Raji (cell line): ENCODE data around the gene SLC16A8.

Source experiments
- POLR2A ChIP-seq: IDR thresholded peaks from 2 replicates; pipeline ENCODE4 v1.6.1; 2011; ENCODE audit warnings: low read depth, low read length, control low read depth; ENCODE audit not compliant: insufficient read depth

Gene SLC16A8

DNA sequence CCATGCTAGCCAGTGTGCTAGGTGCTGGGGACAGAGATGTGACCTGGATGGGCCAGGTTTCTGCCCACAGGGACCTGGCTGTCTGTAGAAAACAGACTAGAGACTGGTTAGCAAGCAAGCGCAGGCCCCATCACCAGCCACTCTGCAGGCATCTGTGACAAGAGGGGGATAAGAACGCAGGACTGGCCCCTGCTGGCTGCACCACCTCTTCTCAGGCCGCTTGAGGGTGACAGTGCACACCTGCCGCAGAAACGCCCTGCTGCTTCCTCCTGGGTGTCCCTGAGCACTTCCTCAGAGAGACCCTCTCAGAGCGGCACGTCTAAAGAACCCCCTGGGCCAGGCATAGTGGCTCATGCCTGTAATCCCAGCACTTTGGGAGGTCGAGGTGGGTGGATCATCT, 32.7 kb downstream of the SLC16A8 start:
- no peak for TF ChIP-seq POLR2A

DNA sequence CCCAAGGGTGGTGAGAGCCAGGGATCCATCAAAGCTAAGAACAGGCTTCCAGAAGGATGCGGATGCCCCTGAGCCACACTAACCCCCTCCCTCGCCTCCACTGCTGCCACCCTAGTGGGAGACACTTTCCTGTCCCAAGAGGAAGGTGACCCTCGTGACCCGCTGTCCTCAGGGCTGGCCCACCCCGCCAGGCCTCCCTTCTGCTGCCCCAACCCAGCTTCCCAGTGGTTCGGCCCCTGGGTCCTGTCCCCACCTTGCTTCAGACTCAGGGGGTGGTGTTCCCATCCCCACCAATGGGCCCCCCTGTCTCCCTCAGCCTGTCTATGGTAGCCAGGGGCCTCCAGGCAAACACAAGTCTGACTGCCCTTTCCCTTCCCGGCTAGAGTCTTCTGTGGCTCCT, 33.3 kb downstream of the SLC16A8 start:
- TF ChIP-seq POLR2A: no peak

DNA sequence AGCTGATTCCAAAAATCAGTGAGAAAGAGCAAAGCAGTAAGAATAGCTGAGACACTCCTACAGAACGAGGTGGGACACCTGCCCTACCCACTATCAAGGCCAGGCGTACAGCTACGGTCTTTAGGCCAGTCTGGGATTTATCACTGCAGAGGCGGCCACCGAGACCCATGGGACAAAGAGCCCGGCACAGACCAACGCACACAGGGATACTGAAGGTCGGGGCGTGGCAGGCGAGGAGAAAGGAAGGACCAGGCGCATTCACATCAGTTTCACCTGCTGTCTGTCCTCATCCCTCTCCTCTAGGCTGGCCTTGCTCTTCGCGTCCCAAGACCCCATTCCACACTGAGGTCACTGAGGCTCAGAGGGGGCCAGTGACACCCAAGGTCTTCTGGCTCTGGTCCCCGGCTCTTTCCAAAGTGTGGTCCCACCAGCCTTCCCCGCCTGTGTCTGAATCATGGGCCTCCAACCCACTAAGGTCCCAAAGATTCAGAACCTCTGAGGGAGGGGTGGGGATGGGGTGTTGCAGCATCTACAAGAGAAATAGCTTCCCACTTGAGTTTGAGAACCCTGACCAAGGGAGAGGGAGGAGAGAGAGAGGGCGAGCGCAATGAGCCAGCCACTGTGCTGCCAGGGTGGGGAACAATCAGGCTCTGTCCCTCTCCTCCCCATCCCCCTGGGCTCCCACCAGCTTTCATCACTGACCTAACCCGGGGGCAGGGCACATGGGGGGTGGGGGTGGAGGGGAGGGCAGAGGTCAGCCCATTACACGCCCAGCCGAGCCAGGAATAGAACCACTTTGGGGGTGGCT, 34.0 kb downstream of the SLC16A8 start:
- TF ChIP-seq POLR2A: no peak

DNA sequence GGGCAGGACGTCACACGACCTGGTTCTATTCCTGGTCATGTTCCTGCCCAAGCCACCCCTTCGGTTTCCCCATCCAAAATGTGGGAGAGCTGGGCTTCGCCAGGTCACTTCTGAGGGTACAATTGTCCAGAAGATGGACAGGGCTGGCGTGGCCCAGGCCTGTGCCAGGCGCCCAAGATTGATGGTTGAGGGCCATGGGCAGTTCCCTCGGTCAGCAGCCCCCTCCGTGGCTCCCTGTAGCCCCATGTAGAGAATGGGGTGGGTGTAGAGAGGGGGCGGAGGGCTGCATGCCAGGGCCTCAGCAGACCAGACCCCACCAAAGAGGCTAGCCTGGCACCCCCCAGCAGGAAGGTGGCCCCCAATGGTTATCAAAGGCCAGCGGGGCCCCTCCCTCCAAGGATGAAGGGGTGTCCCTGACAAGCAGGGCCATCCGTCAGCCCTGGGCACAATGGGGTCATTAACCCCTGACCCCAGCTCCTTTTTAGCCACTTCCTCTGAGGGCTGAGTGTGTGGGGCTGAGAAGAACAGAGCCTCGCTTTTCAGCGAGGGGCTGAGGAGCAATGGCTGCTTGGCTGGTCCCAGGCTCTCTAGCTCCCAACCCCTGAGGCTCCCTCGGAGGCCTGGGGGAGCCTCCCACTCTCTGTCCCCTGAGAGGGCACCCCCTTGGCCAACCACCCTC, 37.8 kb downstream of the SLC16A8 start:
- TF ChIP-seq POLR2A: no peak

DNA sequence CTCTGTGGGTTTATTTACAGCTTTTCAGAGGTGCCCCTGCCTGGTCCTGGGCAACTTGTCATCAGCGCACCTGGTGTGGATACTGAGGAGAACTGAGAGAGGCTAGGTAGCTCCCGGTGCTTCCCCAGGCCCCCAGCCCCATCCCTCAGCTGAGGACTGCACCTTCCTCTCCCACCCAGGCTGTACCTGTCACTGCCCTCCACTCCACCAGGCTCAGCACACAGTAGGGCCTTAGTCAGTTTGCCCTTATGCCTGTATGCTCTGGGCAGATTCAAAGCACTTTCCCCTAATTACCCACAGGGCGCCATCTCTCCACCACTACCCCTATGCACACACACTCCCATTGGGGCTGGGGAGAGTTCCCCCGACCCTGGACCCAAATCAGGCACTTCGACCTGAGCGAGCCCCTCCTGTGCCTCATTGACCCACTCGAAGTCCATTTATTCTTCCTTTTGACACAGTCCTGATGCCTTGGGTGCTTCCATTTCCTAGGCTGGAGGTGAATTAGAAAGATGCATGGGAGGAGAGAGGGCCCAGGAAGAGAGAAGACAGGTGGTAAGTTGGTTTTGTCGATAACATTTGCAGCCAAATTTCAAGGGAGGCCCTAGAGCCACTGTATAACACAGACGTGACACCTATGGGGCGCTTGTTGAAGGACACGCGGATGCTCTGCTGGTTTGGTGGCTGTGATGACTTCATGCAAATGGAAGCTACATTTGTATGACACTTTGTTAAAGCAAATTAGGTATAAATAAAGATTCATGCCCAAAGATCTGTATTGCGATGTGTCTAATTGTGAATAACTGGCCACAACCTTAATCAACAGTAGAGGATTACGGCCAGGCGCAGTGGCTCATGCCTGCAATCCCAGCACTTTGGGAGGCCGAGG, 40.6 kb downstream of the SLC16A8 start:
- TF ChIP-seq POLR2A: no peak

DNA sequence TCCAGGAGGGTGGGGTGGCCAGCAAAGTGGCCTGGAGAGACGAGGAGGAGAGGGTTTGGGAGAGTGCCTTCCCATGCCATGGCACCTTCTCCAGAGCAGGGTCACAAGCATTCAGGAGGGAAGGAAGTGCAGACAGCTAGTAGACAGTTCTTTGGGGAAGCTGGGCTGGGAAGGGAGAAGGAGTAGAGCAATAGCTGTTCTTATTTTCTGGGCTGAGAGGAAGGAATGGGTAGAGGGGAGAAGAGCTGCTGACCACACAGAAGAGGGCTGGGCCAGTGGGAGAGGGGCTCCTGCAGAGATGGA, 41.5 kb downstream of the SLC16A8 start:
- no peak for TF ChIP-seq POLR2A

DNA sequence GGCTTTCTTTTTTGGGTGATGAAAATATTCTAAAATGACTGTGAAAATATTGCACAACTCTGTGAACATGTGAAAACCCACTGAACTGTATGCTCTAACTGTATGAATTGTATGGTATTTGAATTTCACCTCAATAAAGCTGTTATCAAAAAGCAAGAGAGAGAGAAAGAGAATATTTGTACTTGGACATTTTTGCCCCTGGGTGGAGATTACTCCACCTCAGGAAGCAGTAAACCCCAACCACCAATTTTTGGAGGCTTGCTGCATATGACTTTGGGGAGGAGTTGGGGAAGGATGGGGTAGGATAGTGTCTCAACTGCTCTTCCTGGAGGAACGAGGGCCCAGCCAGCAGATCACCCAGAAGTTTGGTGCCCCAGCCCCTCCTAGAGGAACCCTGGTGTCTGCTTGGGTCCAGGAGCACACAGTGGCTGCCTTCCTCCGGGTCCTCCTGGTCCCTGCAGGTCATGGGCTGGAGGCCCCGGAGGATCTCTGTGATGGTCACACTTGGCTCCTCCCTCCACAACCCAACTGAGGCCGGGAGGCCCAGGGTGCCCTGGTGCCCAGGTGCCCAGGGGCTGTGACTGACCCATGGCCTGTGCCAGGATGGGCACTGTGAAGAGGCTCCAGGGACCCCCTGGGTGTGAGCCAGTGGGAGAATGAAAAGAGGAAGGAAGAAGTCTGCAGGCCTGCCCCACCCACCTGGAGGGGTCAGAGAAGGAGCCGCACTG, 42.1 kb downstream of the SLC16A8 start:
- no peak for TF ChIP-seq POLR2A

DNA sequence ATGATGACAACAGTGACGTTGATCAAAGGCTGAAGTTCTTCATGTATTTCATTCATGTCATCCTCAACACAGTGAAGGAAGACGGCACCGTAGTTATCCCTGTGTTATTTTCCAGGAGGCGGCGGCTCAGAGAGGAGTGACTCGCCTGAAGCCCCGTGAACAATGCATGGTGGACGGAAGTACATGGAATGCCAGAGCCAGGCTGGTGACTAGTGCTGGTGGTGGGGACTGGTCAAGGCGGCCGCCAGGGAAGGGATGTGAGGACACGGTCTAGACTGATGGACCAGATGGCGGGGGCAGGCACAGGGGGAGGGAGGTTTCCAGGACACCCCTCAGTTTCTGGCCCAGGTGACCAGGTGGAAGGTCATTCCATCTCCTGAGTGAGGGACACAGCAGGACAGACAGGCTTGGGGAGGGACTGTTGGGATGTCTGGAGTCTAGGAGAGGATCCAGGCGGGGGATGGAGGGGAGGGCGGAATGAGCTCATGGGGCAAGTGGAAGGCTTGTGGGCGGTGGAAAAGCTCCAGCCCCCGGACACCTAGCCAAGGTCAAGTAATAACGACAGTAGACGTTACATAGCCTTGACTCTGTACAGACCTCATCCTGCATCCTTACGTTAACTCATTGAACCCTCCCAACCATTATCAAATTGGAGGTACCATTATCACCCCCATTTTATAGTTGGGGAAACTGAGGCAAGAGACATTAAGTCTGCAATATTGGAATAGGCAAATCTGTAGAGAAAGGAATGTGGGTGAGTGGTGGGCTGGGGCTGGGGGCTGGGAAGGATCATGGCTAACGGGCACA, 42.8 kb downstream of the SLC16A8 start:
- TF ChIP-seq POLR2A: no peak

DNA sequence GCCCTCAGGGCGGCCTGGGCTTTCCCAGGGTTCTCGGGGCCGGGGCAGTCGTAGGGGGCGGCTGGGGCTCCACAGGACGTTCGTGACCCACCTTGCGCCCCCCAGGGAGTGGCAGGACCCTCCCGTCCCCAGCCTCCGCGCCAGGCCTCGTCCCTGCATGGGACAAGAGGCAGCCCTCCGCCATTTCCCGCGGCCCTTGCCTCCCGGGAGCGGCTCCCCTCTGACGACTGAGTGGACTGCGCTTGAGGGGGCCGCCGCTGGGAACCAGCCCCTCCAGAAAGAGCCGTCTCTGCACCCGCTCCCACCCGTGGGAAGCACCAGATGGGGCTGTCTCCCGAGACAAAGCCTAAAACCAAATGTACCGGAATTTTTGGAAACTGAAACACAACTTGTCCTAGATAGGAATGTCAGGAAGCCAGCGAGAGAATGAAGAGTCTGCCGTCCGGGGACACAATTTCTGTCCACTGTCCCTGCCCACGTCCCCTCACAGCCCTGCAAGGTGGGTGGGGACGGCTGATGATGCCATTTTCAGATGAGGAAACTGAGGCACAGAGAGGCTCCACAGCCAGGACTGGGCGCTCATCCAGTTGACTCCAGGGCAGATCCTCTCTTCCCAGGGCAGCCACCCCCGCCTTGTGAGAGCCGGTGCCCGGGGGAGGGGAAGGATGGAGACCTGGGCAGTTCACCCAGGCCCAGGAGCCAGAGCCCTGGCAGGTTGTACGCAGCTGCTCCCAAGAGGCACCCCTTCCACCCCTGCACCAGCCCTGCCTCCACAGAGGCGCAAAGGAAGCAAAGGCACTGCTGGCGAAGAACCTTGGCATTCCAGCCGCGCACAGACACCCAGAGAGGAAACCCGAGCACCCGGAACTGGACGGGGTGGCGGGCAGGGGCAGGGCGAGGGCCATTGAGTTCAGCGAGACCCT, 44.8 kb downstream of the SLC16A8 start:
- no peak for TF ChIP-seq POLR2A

DNA sequence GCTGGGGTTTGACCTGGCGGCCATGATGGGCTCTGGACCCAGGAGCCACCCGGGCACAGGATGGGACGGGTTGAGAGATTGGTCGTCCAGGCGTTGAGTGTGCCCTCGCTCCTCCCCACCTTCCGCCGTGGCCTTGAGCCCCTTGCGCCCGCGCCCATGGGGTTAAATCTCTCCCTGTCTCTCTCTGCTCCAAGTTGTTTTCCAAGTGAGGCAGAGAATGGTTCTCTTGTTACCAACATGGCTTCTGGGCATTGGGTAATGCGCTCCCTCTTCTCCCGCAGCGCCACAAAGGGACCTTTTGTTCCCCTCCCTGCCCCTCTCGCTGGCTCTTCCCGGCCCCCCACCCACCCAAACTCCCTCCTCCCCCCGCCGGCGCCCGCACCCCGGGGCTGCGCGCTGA, 45.6 kb downstream of the SLC16A8 start:
- no peak for TF ChIP-seq POLR2A

DNA sequence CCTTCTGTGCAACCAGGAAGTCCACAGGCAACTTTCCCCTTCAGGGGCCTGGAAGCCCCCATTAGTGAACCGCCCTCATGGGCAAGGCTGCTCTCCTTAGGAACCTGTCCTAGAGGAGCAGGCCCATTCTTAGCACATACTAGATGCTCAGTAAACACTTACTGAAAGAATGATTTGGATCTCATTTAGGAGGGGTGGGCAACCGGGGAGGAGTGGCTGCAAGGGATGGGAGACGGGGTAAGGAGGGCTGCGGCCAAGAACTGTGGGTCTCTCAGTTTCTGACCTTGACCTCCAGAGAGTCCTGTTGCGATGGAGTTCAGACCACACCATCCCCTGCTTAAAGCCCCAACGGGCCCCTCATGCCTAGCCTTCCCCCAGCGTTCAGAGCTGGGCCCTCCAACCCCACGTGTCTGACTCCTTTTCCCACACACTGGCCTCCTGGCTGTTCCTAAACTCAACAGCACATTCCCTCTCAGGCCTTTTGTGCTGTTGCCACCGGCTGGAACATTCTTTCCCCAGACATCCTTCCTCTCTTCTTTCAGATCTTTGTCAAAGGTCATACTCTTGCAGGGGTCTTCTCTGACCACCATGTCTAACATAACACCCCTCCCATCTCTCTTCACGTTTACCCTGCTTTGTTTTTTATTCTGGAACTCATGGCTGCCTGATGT, 47.5 kb downstream of the SLC16A8 start:
- no peak for TF ChIP-seq POLR2A

DNA sequence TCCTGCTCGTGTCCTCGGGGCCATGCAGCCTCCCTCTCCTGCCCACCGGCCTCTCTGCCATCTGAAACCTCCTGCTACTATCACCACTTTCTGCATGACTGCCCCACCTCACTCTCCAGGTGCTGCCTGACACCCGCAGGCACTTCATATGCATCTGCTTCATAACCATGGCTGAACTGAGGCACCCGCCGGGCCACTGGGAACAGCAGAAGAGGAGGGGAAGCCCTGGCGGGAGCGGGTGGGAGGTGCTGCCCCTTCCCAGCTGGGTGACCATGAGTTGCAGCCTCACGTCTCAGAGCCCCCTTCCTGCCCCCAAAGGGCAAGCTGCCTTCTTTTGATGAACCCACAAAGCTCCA, 48.5 kb downstream of the SLC16A8 start:
- no peak for TF ChIP-seq POLR2A
